ENCODE measurements around the gene HOXA3.

The HOXA3 gene

DNA sequence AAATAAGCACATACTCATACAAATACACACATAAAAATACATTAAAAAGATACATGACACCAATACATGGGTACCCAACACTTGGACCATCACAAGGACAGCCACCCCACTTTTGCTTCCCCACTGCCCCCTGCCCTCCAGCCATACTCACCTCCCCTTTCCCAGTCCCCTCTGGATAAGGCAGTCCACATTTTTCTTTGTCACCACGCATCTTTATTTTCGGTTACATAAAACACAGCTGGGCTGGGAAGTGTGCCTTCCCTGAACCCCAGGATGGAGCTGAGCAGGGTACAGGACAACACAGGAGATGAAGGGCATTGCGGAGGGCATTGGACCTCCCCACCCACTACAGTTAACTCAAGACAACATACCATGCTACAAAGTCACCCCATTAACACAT, 1.1 kb upstream of the HOXA3 start:
- no peak for TF ChIP-seq ZFX (IDR thresholded peaks at IDR 0.05)
- TF ChIP-seq, protein P1, sequence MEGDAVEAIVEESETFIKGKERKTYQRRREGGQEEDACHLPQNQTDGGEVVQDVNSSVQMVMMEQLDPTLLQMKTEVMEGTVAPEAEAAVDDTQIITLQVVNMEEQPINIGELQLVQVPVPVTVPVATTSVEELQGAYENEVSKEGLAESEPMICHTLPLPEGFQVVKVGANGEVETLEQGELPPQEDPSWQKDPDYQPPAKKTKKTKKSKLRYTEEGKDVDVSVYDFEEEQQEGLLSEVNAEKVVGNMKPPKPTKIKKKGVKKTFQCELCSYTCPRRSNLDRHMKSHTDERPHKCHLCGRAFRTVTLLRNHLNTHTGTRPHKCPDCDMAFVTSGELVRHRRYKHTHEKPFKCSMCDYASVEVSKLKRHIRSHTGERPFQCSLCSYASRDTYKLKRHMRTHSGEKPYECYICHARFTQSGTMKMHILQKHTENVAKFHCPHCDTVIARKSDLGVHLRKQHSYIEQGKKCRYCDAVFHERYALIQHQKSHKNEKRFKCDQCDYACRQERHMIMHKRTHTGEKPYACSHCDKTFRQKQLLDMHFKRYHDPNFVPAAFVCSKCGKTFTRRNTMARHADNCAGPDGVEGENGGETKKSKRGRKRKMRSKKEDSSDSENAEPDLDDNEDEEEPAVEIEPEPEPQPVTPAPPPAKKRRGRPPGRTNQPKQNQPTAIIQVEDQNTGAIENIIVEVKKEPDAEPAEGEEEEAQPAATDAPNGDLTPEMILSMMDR (conservative IDR thresholded peaks at IDR 0.05), result no peak
- H3K27ac ChIP-seq, result no peak overlapping the region

DNA sequence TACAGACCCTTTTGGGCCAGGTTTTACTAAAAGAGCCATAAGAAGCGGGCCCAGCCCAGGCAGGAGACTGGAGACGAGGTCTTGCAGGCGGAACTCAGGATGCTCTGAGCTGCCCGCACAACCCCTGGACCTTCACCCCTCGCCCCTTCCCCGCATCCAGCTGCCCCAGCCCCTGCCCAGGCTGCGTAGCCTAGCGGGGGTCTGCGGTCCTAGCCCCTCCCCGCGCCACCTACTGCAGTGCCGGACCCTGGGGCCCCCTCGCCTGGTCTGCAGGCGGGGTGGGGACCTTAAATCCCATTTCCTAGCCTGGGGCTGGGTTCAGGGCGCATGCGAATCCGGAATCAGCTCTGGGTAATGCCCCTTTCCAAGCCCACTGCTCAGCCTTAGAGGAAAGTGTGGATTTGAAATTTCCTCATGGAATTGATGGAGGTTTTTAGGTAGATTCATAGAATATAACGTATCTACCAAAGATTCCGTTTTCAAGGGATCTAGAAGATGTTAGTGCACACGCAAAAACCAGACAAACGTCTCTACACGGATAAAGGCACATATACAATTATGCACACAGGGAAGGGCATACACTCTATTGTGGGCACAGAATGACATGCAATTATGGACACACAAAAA, 546 bp upstream of the HOXA3 start:
- TF ChIP-seq ZFX (IDR thresholded peaks at IDR 0.05), result no peak
- TF ChIP-seq, protein P1 (conservative IDR thresholded peaks at IDR 0.05), result no peak
- H3K27ac ChIP-seq, result no peak overlapping the region

DNA sequence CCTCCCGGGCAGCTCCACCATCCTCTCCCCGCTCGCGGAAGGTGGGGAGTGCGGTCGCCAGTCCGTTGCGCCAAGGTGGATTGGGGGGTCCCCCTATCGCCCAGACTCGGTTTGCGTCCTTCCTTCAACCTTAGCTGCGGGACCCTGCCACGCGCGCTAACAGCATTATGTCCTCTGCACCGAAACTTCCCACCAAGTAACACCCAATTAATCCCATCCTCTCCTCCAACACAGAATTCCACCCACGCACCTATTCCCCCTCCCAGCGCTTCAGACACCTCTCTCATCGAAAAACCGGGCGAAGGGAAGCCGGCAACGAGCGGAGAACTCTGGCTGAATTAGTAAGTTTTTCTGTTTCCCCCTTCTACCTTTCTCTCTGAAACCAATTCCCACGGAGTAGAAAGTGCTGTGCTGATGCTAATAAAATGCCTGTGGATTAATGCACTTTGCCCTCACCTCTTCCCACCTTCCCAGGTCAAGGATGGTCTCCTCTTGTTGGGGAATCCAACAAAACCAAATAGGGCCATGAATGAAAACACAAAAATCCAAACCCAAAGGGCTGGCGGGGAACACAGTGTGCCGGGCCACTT, 947 bp downstream of the HOXA3 start:
- H3K27ac ChIP-seq, result peak overlapping the region; percentile 77; the same call in 1 of the 2 replicates
- TF ChIP-seq, protein P1 (conservative IDR thresholded peaks at IDR 0.05), result no peak
- TF ChIP-seq ZFX (IDR thresholded peaks at IDR 0.05), result no peak

DNA sequence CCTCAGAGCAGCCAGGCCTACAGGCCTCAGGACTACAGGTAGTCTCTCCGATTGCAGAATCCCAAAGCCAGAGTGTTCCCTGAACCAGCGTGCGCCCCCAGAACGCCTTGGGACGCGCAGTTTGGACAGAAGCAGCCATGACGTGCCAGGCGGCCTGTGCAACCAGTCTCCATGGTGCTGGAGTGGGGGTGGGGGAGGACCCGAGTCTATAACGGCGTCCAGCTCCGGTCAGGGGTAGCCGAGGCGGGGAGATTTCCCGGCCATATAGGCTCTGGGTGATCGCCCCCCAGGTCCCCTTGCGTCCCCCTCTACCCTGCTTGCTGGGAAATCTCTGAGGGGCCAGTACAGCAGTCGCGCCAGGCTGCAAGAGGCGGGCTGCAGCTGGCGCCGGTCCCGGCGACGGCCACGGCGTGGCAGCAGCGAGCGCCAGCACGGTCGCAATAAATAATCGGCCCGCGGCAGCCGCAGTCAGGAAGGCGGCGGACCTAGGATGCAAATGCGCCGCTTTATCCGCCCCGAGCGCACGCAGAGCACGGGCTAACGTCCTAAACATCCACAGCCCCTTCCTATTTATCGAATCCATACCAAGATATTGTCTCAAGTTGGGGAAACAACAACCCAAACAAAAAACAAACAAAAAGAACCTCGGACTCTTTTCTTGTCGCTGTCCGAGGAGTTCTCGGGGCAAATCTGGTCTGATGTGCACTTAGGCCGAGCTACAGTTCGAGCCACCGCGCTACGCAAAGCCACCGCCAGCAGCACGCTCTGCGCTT, 1.6 kb downstream of the HOXA3 start:
- H3K27ac ChIP-seq, result peak overlapping the region; percentile 77
- peak; percentile 84; the same call in 1 of the 2 replicates for TF ChIP-seq ZFX (IDR thresholded peaks at IDR 0.05)
- TF ChIP-seq, protein P1 (conservative IDR thresholded peaks at IDR 0.05), result peak; percentile 92

DNA sequence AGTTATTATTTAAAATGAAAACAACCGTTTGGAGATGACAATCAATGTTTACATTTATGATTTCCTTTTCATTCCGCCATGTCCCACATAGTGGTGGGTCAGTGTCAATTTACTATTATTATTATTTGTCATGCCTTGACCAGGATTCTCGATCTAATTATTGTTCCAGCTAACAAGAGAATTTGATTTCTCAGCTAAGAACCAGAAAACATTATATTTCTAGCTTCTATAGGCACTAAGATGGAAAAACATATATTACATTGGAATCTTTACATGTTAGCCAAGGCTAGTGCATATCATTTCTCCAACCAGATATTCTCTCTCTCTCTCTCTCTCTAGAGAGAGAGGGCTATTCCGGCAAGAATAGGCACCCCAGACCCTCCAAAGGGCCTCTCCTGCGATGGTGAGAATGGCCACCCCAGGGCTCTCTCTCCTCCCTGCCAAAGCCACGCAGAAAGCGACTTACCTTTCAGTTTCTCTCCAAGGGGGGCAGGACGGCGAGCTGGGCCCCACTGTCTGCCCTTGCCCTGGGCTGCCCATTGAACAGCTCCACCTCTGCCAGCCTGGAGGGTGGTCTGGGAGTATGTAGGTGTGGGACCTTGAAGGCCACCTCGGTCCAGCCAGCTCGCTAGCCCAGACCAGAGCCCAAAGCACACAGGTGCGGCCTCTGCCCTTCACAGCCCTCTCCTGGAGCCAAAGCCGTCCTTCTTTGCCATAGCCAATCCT, 2.4 kb downstream of the HOXA3 start:
- H3K27ac ChIP-seq, result peak overlapping the region; percentile 77
- no peak for TF ChIP-seq ZFX (IDR thresholded peaks at IDR 0.05)
- TF ChIP-seq, protein P1 (conservative IDR thresholded peaks at IDR 0.05), result no peak

GRCh38 chr7:27148756-27149641, 3.4 kb downstream of the HOXA3 start:
- TF ChIP-seq, protein P1 (conservative IDR thresholded peaks at IDR 0.05), result no peak
- TF ChIP-seq ZFX (IDR thresholded peaks at IDR 0.05), result no peak
- H3K27ac ChIP-seq, result peak overlapping the region; percentile 47
